SK-N-SH treated with all-trans-retinoic acid at 6 μM for 48 hours (cell line): ENCODE results near the gene SSR4.

Experiments used
- ATAC-seq: fragments of 200-7000 bp; cut with Tn5 transposase; 3 replicates; pipeline ENCODE4 v1.9.1; 2020; ENCODE audit warnings: mild to moderate bottlenecking, moderate library complexity
- ARNTL ChIP-seq: fragments of 450-650 bp; formaldehyde crosslinking; IDR thresholded peaks from 2 replicates; pipeline ENCODE4 v1.5.0; 2020; ENCODE audit warnings: low read depth, mild to moderate bottlenecking, moderate library complexity, borderline replicate concordance
- BACH2 ChIP-seq: fragments of 250-450 bp; sonication (Bioruptor Pico); IDR thresholded peaks from 2 replicates; pipeline ENCODE4 v1.9.0; 2021; ENCODE audit warnings: mild to moderate bottlenecking, borderline replicate concordance
- CSDC2 ChIP-seq: fragments of 250-450 bp; sonication (Bioruptor Pico); IDR thresholded peaks from 2 replicates; pipeline ENCODE4 v1.5.0; 2020; ENCODE audit warnings: mild to moderate bottlenecking, moderate library complexity
- CSRNP3 ChIP-seq: fragments of 250-450 bp; sonication (Bioruptor Pico); IDR thresholded peaks from 2 replicates; pipeline ENCODE4 v1.5.1; 2021; ENCODE audit warnings: mild to moderate bottlenecking, moderate library complexity
- ESRRG ChIP-seq: fragments of 250-450 bp; sonication (Bioruptor Pico); IDR thresholded peaks from 2 replicates; pipeline ENCODE4 v1.6.1; 2021; ENCODE audit warnings: mild to moderate bottlenecking
- ISL1 ChIP-seq: fragments of 250-450 bp; sonication (Bioruptor Pico); IDR thresholded peaks from 2 replicates; pipeline ENCODE4 v2.1.2; 2022; ENCODE audit warnings: mild to moderate bottlenecking, moderate library complexity
- OSR1 ChIP-seq: fragments of 250-450 bp; sonication (Bioruptor Pico); IDR thresholded peaks from 2 replicates; pipeline ENCODE4 v1.8.0; 2022; ENCODE audit warnings: moderate library complexity, mild to moderate bottlenecking, inconsistent platforms
- POU6F1 ChIP-seq: fragments of 250-450 bp; sonication (Bioruptor Pico); IDR thresholded peaks from 2 replicates; pipeline ENCODE4 v1.8.0; 2021; ENCODE audit warnings: low read depth, mild to moderate bottlenecking, moderate library complexity, borderline replicate concordance
- PPARA ChIP-seq: fragments of 250-450 bp; sonication (Bioruptor Pico); IDR thresholded peaks from 2 replicates; pipeline ENCODE4 v1.5.0; 2020; ENCODE audit warnings: mild to moderate bottlenecking, borderline replicate concordance
- RARB ChIP-seq: fragments of 250-450 bp; sonication (Bioruptor Pico); IDR thresholded peaks from 2 replicates; pipeline ENCODE4 v1.8.0; 2021; ENCODE audit warnings: mild to moderate bottlenecking, moderate library complexity
- SNAI2 ChIP-seq: fragments of 250-450 bp; sonication (Bioruptor Pico); IDR thresholded peaks from 2 replicates; pipeline ENCODE4 v1.5.0; 2020; ENCODE audit warnings: mild to moderate bottlenecking, moderate library complexity
- TCF4 ChIP-seq: fragments of 250-450 bp; sonication (Bioruptor Pico); IDR thresholded peaks from 2 replicates; pipeline ENCODE4 v1.8.0; 2021; ENCODE audit warnings: mild to moderate bottlenecking, moderate library complexity, borderline replicate concordance
- TOX ChIP-seq: fragments of 250-450 bp; sonication (Bioruptor Pico); IDR thresholded peaks from 2 replicates; pipeline ENCODE4 v1.8.0; 2021; ENCODE audit warnings: mild to moderate bottlenecking, moderate library complexity, borderline replicate concordance
- ZC3H10 ChIP-seq: fragments of 250-450 bp; sonication (Bioruptor Pico); IDR thresholded peaks from 2 replicates; pipeline ENCODE4 v1.5.1; 2021; ENCODE audit warnings: mild to moderate bottlenecking, moderate library complexity
- ZFP3 ChIP-seq: fragments of 250-450 bp; sonication (Bioruptor Pico); IDR thresholded peaks from 2 replicates; pipeline ENCODE4 v1.5.0; 2020; ENCODE audit warnings: mild to moderate bottlenecking, moderate library complexity
- ZFP30 ChIP-seq: fragments of 450-650 bp; formaldehyde crosslinking; IDR thresholded peaks from 2 replicates; pipeline ENCODE4 v1.5.0; 2022; ENCODE audit warnings: mild to moderate bottlenecking, moderate library complexity
- ZNF565 ChIP-seq: fragments of 450-650 bp; formaldehyde crosslinking; conservative IDR thresholded peaks from 2 replicates; pipeline ENCODE4 v1.5.0; 2020; ENCODE audit warnings: low read depth, mild to moderate bottlenecking, moderate library complexity
- ZNF70 ChIP-seq: fragments of 450-650 bp; formaldehyde crosslinking; IDR thresholded peaks from 2 replicates; pipeline ENCODE4 v1.5.0; 2020; ENCODE audit warnings: mild to moderate bottlenecking, moderate library complexity
- ZNF8 ChIP-seq: fragments of 450-650 bp; formaldehyde crosslinking; IDR thresholded peaks from 2 replicates; pipeline ENCODE4 v1.5.0; 2020; ENCODE audit warnings: mild to moderate bottlenecking, moderate library complexity
- TF ChIP-seq, protein P1 (sequence below): fragments of 250-450 bp; sonication (Bioruptor Pico); IDR thresholded peaks from 2 replicates; pipeline ENCODE4 v1.5.1; 2020; ENCODE audit warnings: low read depth, mild to moderate bottlenecking, moderate library complexity
- TF ChIP-seq, protein P2 (sequence below): fragments of 250-450 bp; sonication (Bioruptor Pico); IDR thresholded peaks from 2 replicates; pipeline ENCODE4 v1.8.0; 2020; ENCODE audit warnings: mild to moderate bottlenecking, moderate library complexity, borderline replicate concordance
- TF ChIP-seq, protein P3 (sequence below): fragments of 250-450 bp; sonication (Bioruptor Pico); IDR thresholded peaks from 2 replicates; pipeline ENCODE4 v1.5.0; 2020; ENCODE audit warnings: mild to moderate bottlenecking, moderate library complexity

The SSR4 gene

DNA sequence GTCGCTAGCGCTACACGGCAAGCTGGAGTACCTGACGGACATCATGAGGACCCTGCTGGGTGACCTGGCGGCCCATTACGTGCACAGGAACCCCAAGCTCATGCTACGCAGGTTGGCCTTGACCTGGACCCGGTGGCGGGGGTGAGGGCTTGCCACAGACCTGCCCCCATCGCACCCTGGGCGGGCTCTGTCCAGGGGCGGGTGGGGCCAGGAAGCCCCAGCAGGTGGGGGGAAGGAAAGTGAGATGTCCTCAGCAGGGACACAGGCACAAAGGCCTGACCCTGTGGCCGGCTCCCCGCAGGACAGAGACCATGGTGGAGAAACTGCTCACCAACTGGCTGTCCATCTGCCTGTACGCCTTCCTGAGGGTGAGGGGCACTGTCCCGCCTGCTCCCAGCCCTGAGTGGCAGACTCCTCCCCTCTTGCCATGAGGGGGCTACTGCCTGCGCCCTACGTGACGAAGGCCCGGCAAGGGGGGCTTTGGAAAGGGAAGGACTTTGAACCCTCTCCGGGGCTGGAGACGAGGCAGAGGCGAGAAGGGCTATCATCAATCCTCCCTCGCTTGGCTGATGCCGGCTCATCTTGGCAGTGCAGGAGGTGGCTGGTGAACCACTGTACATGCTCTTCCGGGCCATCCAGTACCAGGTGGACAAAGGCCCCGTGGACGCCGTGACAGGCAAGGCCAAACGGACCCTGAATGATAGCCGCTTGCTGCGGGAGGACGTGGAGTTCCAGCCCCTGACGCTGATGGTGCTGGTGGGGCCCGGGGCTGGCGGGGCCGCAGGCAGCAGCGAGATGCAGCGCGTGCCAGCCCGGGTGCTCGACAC is 19.0 kb upstream of the SSR4 start:
- no peak for ATAC-seq

DNA sequence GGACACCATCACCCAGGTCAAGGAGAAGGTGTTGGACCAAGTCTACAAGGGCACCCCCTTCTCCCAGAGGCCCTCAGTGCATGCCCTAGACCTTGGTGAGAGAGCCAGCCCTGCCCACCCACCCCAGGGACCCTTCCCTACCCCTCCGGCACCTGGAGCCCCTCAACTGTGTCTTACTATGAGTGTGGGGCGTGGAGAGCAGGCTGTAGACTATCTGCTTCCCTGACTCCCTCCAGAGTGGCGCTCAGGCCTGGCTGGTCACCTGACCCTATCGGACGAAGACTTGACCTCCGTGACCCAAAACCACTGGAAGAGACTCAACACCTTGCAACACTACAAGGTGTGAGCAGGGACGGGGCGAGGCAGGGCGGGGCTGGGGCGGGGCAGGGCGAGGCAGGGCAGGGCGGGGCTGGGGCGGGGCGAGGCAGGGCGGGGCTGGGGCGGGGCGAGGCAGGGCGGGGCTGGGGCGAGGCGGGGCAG is 18.3 kb upstream of the SSR4 start:
- ATAC-seq: no peak
- TF ChIP-seq ISL1 (CRISPR knock-in tag) (no peak), ZFP3 (CRISPR knock-in tag) (no peak), ARNTL (CRISPR knock-in tag) (no peak), ZNF70 (CRISPR knock-in tag) (no peak), ZC3H10 (CRISPR knock-in tag) (no peak), POU6F1 (CRISPR knock-in tag) (no peak), ZNF8 (CRISPR knock-in tag) (no peak), TOX (CRISPR knock-in tag) (no peak), CSRNP3 (CRISPR knock-in tag) (no peak), ESRRG (no peak)
- TF ChIP-seq, protein P1, sequence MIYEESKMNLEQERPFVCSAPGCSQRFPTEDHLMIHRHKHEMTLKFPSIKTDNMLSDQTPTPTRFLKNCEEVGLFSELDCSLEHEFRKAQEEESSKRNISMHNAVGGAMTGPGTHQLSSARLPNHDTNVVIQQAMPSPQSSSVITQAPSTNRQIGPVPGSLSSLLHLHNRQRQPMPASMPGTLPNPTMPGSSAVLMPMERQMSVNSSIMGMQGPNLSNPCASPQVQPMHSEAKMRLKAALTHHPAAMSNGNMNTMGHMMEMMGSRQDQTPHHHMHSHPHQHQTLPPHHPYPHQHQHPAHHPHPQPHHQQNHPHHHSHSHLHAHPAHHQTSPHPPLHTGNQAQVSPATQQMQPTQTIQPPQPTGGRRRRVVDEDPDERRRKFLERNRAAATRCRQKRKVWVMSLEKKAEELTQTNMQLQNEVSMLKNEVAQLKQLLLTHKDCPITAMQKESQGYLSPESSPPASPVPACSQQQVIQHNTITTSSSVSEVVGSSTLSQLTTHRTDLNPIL (CRISPR knock-in tag): no peak

More for the DNA sequence above, 19.0 kb upstream of the SSR4 start:
- TF ChIP-seq, protein P2, sequence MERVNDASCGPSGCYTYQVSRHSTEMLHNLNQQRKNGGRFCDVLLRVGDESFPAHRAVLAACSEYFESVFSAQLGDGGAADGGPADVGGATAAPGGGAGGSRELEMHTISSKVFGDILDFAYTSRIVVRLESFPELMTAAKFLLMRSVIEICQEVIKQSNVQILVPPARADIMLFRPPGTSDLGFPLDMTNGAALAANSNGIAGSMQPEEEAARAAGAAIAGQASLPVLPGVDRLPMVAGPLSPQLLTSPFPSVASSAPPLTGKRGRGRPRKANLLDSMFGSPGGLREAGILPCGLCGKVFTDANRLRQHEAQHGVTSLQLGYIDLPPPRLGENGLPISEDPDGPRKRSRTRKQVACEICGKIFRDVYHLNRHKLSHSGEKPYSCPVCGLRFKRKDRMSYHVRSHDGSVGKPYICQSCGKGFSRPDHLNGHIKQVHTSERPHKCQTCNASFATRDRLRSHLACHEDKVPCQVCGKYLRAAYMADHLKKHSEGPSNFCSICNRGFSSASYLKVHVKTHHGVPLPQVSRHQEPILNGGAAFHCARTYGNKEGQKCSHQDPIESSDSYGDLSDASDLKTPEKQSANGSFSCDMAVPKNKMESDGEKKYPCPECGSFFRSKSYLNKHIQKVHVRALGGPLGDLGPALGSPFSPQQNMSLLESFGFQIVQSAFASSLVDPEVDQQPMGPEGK (CRISPR knock-in tag): no peak
- TF ChIP-seq PPARA (CRISPR knock-in tag) (no peak), ESRRG (no peak), ZNF70 (CRISPR knock-in tag) (no peak), OSR1 (CRISPR knock-in tag) (no peak), RARB (CRISPR knock-in tag) (no peak), ARNTL (CRISPR knock-in tag) (no peak), TOX (CRISPR knock-in tag) (no peak), ZFP30 (CRISPR knock-in tag) (no peak), BACH2 (CRISPR knock-in tag) (no peak), CSDC2 (CRISPR knock-in tag) (no peak), TCF4 (CRISPR knock-in tag) (no peak), SNAI2 (CRISPR knock-in tag) (no peak), ISL1 (CRISPR knock-in tag) (no peak), ZC3H10 (CRISPR knock-in tag) (no peak), ZNF565 (no peak), CSRNP3 (CRISPR knock-in tag) (no peak), POU6F1 (CRISPR knock-in tag) (no peak)
- TF ChIP-seq, protein P3, sequence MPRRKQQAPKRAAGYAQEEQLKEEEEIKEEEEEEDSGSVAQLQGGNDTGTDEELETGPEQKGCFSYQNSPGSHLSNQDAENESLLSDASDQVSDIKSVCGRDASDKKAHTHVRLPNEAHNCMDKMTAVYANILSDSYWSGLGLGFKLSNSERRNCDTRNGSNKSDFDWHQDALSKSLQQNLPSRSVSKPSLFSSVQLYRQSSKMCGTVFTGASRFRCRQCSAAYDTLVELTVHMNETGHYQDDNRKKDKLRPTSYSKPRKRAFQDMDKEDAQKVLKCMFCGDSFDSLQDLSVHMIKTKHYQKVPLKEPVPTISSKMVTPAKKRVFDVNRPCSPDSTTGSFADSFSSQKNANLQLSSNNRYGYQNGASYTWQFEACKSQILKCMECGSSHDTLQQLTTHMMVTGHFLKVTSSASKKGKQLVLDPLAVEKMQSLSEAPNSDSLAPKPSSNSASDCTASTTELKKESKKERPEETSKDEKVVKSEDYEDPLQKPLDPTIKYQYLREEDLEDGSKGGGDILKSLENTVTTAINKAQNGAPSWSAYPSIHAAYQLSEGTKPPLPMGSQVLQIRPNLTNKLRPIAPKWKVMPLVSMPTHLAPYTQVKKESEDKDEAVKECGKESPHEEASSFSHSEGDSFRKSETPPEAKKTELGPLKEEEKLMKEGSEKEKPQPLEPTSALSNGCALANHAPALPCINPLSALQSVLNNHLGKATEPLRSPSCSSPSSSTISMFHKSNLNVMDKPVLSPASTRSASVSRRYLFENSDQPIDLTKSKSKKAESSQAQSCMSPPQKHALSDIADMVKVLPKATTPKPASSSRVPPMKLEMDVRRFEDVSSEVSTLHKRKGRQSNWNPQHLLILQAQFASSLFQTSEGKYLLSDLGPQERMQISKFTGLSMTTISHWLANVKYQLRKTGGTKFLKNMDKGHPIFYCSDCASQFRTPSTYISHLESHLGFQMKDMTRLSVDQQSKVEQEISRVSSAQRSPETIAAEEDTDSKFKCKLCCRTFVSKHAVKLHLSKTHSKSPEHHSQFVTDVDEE: no peak
